Endothelial cell (in vitro differentiated cells): Measurements from ENCODE around the gene LPP. TPM values are rescaled to one million over a fixed set of nuclear protein-coding genes. Genes with fewer than 3 reads are reported as not detected.
A peak's percentile ranks its signal among the peaks of the same experiment; 100 is the strongest.

ENCODE experiments used
- DNase-seq: peaks from one replicate; pipeline ENCODE4 v3.0.0; 2021; ENCODE audit warnings: low spot score
- H3K27ac Mint-ChIP-seq: one replicate; pipeline ENCODE4 v1.8.0; 2021; ENCODE audit warnings: mixed read lengths, inconsistent platforms; ENCODE audit not compliant: unreplicated experiment
- H3K27me3 Mint-ChIP-seq: one replicate; pipeline ENCODE4 v1.8.0; 2021; ENCODE audit warnings: mild to moderate bottlenecking, moderate library complexity, mixed read lengths, inconsistent platforms; ENCODE audit not compliant: unreplicated experiment
- H3K36me3 Mint-ChIP-seq: one replicate; pipeline ENCODE4 v1.8.0; 2021; ENCODE audit warnings: mild to moderate bottlenecking, low read depth, mixed read lengths, inconsistent platforms; ENCODE audit not compliant: unreplicated experiment
- H3K4me1 Mint-ChIP-seq: one replicate; pipeline ENCODE4 v1.8.0; 2021; ENCODE audit warnings: mild to moderate bottlenecking, mixed read lengths, inconsistent platforms; ENCODE audit not compliant: unreplicated experiment
- H3K4me3 Mint-ChIP-seq: one replicate; pipeline ENCODE4 v1.8.0; 2021; ENCODE audit warnings: mild to moderate bottlenecking, mixed read lengths, inconsistent platforms; ENCODE audit not compliant: unreplicated experiment
- H3K9me3 Mint-ChIP-seq: one replicate; pipeline ENCODE4 v1.8.0; 2021; ENCODE audit warnings: mixed read lengths, inconsistent platforms; ENCODE audit not compliant: unreplicated experiment
- total RNA-seq: library from RNA; stranded (reverse); fragmentation: NEBNext Ultra II Directional; extraction: Animal tissue kit (Norgen Biotek cat#: 25700); gene quantifications from one replicate; pipeline ENCODE4 v1.2.1, GENCODE V29; 2021; ENCODE audit not compliant: unreplicated experiment
- TF ChIP-seq, protein P1 (sequence below): fragments of 200-600 bp; sonication (generic); IDR thresholded peaks from one replicate; pipeline ENCODE4 v1.5.0; 2021; ENCODE audit warnings: antibody characterized with exemption; ENCODE audit not compliant: unreplicated experiment

The LPP gene
- total RNA-seq, 1 donor from 2014 or later: 181 TPM

DNA sequence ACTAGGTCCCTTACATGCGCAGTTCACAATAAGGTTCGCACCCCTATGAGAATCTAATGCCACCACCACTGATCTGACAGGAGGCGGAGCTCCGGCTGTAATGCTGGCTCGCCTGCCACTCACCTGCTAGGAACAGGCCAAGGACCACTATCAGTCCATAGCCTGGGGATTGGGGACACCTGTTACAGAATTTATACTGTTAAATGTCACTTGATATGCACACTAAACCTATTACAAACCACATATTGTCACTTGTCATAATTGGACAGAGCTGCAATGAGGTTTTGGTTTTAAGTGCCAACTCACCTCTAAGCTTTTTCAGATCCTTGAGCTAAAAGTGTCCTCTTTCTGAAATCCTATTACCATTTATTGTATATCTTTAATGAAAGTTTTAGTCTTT lies 509.9 kb downstream of the LPP start:
- DNase-seq: no peak
- H3K4me1 Mint-ChIP-seq: peaks cover 7% of the 10 kb centered on the region
- H3K9me3 Mint-ChIP-seq: no peaks in the 10 kb centered on the region
- no peak overlapping the region for H3K4me3 Mint-ChIP-seq
- H3K27me3 Mint-ChIP-seq: peaks cover 3% of the 10 kb centered on the region
- TF ChIP-seq, protein P1, sequence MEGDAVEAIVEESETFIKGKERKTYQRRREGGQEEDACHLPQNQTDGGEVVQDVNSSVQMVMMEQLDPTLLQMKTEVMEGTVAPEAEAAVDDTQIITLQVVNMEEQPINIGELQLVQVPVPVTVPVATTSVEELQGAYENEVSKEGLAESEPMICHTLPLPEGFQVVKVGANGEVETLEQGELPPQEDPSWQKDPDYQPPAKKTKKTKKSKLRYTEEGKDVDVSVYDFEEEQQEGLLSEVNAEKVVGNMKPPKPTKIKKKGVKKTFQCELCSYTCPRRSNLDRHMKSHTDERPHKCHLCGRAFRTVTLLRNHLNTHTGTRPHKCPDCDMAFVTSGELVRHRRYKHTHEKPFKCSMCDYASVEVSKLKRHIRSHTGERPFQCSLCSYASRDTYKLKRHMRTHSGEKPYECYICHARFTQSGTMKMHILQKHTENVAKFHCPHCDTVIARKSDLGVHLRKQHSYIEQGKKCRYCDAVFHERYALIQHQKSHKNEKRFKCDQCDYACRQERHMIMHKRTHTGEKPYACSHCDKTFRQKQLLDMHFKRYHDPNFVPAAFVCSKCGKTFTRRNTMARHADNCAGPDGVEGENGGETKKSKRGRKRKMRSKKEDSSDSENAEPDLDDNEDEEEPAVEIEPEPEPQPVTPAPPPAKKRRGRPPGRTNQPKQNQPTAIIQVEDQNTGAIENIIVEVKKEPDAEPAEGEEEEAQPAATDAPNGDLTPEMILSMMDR: no peak
- peaks cover under 1% of the 10 kb centered on the region for H3K36me3 Mint-ChIP-seq
- no peak overlapping the region for H3K27ac Mint-ChIP-seq

DNA sequence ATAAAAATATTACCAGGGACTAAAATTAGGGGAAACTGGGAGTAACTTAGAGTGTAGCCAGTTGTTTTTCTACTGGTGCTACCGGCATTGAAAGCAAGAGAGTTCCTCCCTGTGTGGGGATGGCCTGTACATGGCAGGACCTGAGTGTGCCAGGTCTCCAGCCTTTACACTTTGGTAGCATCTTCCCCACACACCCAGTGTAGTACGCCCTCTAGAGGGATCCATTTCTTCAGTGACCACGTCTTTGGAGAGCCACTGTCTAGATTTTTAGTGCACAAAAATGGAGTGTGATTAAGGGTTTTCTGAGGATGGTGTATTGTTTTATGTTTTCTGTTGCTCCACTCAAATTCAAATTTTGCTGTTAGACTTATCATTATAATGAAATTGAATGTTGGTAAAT lies 510.8 kb downstream of the LPP start:
- peaks cover 4% of the 10 kb centered on the region for H3K4me1 Mint-ChIP-seq
- H3K9me3 Mint-ChIP-seq: no peaks in the 10 kb centered on the region
- H3K27ac Mint-ChIP-seq: no peak overlapping the region
- peaks cover 3% of the 10 kb centered on the region for H3K27me3 Mint-ChIP-seq
- peaks cover 3% of the 10 kb centered on the region for H3K36me3 Mint-ChIP-seq
- peak; percentile 20 for DNase-seq
- H3K4me3 Mint-ChIP-seq: no peak overlapping the region
- TF ChIP-seq, protein P1: no peak

DNA sequence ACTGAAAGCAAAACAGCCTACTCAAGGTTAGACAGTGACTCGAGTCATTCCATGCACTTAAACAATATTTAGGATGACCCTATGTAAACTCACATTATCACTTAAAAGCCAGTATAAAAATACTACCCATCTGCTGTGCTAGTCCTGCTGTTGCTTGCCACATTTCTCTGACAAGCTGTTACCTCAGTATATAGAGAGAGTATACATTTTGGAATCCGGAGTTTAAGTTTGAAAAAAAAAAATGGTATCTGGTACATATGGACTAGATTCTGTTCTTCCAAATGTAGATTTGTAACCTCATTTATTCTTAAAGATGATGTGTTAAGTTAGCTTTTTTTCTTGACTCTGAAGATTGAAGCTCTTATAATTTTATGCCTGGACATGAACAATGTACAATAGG lies 514.0 kb downstream of the LPP start:
- Mint-ChIP-seq H3K27me3 (peaks cover 3% of the 10 kb centered on the region), H3K36me3 (peaks cover 3% of the 10 kb centered on the region), H3K9me3 (no peaks in the 10 kb centered on the region), H3K27ac (no peak overlapping the region), H3K4me3 (no peak overlapping the region), H3K4me1 (peaks cover 6% of the 10 kb centered on the region)
- TF ChIP-seq, protein P1: no peak
- DNase-seq: no peak

DNA sequence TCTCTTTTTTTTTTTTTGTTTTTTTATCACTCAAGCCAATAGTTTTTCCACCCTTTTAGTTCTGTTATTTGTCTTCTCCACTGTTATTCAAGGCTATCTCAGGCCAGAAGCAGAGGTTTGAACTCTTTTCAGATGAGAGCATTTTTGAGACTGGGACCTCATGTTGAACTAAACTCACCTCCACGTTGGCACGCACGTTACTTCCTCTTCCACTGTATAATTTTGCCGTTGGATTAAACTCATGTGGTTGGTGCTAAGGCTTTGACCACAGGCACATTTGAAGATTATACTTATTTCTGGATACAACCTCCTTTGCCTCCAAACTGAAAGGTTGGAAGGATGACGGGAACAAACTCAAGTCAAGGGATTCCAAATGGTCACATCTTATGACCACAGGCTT lies 516.5 kb downstream of the LPP start:
- H3K4me3 Mint-ChIP-seq: no peak overlapping the region
- H3K27me3 Mint-ChIP-seq: peaks cover 2% of the 10 kb centered on the region
- no peaks in the 10 kb centered on the region for H3K9me3 Mint-ChIP-seq
- DNase-seq: no peak
- peaks cover 3% of the 10 kb centered on the region for H3K36me3 Mint-ChIP-seq
- peaks cover 6% of the 10 kb centered on the region for H3K4me1 Mint-ChIP-seq
- TF ChIP-seq, protein P1: no peak
- H3K27ac Mint-ChIP-seq: no peak overlapping the region

DNA sequence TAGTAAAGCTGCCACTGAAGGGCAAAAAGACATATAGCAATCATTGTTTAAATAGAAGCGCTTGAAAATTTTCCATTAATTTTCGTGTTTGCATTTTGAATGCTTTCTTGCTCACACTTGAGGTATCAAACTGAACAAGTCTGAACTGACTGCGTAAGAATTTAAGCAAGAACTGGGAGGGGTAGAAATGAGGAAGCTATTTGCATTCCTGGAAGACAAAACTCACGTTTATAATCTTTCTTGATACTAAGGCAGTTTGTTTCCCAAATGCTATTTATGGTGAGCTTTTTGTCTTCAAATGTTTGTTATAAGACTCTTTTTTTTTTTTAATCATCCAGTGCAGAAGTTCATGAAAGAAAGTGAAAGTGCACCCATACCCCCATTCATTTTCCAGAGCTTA lies 518.0 kb downstream of the LPP start:
- Mint-ChIP-seq H3K27ac (no peak overlapping the region), H3K36me3 (peaks cover 3% of the 10 kb centered on the region), H3K4me1 (peaks cover 6% of the 10 kb centered on the region), H3K4me3 (no peak overlapping the region), H3K9me3 (no peaks in the 10 kb centered on the region), H3K27me3 (peaks cover 2% of the 10 kb centered on the region)
- TF ChIP-seq, protein P1: no peak
- no peak for DNase-seq
